ENCODE results near the gene LRP8.

The LRP8 gene

GRCh38 chr1:53321776-53322602 is 5.9 kb downstream of the LRP8 start:
- no peak for DNase-seq (ENCODE audit: low read depth)

- no peak for DNase-seq (ENCODE audit: low read depth)
These were observed 6.5 kb downstream of the LRP8 start for GRCh38 chr1:53321366-53321765.

- DNase-seq (ENCODE audit: low read depth), result no peak
These were observed 7.2 kb downstream of the LRP8 start for GRCh38 chr1:53320646-53321045.

- DNase-seq (ENCODE audit: low read depth), result no peak
These were observed 8.4 kb downstream of the LRP8 start for GRCh38 chr1:53319296-53320101.

DNA sequence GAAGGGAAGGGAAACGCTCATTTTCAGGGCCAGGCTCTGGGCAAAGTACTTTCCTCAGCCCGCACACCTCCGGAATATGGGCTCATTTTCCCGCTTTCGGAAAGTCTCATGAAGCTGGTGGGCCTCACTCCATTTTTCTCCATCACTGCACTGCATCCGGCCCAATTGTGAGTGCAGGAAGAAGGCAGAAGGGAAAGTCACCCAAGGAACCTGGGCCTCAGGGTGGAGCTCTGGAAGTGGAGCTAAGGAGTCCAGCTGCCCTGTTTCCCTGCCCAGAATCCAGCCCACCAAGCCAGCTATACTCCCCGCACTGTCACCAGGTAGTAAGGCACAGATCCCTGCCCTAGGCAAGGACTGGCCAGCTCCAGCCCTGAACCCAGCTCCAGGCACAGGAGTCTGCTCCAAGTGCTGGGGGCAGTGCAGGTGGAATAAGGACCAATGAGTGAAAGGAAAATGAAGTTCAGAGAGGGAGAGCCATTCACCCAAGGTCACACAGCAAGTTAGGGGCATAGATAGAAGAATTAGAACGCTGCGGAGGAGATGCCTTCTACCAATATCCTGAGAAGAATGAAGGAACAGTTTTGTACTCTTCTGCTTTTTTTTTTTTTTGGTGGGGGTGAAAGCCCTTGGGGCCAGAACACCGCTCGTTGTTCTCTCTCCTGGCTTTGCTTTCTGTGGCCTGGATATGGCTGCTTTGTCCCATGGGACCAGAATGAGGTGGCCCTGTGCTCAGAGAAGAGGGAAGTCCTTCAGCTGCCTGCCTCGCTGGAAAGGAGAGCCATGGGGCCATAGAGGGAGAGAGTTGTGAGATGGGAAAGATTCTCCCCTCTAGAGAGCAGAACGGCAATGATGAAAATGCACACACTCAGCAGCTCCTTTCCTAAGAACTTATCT is 10.0 kb downstream of the LRP8 start:
- DNase-seq (ENCODE audit: low read depth), result no peak

DNA sequence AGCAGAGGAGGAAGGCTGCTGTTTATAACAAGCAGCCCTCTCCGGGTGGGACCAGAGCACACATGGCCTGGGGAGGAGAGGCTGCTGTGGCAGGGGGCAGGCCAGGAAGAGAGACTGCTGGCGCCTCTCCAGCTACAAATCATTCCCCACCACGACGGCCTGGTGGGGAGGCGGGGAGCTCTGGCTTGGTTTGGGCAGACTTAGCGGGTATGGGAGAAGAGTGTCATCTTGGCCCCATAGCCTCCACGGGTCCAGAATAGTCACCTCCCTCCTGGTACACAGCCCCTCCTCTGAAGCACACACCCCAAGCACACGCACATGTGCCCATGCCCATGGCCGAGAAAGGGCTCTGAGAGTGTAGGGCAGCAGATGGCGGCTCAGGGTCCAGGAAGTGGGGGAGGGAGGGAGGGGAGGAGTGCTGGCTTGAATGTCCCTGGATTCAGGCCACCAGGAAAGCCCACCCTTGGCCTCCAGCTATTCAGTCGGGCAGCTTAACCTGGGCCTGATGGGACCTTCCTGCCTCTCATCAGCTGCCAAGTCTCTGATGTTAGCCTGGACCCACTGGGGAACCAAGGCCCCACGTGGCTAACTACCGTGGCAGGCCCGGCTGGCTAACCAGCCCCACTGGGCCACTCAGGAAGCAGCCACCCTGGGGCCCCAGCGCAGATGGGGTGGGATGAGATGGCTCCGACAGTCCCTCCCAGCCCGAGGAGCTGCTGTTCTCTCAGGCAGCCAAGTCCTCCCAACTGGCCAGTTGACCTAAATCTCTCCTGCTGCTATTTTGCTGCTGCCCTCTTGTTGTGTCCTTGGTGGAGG is 10.9 kb downstream of the LRP8 start:
- DNase-seq (ENCODE audit: low read depth), result no peak

DNA sequence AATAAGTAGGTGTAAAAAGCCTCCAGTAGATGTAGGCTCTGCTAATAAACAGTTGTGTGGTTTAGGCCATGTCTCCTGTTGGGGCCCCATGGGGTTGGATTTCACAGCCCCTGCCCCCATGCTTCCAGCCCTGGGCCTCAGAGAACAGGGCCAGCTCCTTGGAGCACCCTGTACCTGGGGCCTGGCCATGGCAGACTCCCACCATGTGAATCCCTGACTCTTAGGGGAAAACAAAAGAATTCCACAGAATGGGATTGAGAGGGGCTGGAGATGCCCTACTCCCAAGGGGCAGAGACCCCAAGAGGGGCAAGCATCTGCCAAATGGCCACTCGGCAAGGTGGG is 11.5 kb downstream of the LRP8 start:
- DNase-seq (ENCODE audit: low read depth), result no peak

GRCh38 chr1:53315456-53316423 is 12.1 kb downstream of the LRP8 start:
- DNase-seq (ENCODE audit: low read depth), result no peak

DNA sequence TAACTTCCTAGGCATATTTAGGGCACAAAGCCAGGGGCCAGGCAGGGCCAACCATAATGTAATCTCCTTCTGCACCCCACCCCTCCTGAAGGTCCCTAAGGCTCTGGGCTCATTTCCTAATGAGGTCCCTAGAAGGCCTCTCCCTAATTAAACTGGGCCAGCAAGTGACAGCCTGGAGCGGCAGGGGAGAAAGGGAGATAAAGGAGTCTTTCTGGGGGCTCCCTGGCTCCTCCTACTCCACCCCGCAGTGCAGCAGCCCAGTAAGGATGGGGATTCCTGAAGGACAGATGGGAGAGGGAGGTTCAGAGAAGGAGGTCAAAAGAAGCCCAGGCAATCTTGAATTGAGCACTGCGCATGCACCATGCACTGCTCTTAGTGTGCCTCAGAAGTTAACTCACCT is 12.8 kb downstream of the LRP8 start:
- no peak for DNase-seq (ENCODE audit: low read depth)

GRCh38 chr1:53314606-53315005 is 13.3 kb downstream of the LRP8 start:
- no peak for DNase-seq (ENCODE audit: low read depth)

GRCh38 chr1:53314096-53314495 is 13.8 kb downstream of the LRP8 start:
- DNase-seq (ENCODE audit: low read depth), result no peak

GRCh38 chr1:53313556-53313955 is 14.3 kb downstream of the LRP8 start:
- DNase-seq (ENCODE audit: low read depth), result no peak

DNA sequence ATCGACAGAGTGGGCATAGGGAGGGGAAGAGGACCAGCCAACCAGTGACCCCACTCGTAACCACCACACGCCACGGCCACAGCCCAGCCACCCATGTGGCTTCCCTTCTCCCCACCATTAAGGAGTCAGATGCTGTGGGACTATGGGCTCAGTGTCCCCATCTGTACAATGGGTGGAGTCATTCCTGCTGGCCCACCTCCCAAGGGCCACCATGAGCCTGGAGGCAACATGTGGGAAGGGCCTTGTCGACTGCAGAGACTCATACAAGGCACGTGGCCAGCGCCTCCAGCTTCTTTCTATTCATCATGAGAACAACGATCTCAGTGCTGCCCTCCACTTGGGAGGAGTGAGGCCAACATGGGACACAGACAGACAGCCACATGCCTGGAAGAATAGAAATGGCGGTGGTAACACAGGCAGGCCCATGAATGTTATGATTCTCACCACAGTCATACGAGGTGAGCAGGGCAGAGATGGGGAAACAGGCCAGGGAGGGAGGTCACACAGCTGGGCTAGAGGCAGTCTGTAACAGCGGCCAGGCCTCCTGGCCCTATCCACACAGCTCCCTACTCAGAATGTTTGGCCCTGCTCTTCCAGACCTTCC is 16.1 kb downstream of the LRP8 start:
- DNase-seq (ENCODE audit: low read depth), result no peak

DNA sequence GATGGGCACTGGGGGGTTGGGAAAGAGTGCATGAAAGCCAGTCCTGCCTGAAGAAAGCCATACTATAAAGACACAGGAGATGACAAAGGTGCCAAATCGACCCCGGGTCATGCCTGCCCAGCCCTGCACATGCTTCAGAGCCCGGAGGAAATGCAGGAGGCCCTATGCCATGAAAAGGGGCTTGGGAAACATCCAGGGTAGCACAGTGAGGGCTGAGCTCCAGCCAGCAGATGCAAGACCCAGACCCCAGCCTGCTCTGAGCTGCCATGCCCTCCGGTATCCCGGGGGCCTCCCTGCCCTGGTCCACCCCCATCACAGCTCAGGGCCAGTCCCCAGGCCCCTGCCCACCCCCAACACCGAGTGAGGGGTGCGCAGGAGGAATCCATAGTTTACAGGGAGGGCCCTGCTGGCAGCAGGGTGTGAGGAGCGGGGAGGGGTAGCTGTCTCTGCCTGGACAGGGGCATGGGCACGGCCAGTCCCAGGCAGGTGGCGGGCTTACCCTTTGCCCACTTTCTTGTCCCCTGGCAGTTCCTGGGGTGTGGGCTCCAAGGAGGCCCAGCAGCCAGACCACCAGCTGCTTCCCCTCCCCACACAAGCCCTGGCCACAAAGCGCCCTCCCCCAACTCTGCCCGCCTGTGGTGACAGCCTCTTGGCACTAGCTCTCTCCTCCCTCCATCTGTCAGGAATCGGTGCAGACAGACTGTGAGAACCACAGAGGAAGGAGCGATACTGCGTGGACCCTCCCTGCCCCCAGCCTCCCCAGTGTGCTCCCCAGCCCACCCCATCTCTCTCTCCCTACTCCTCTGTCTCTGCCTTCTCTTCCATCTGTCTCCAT is 16.8 kb downstream of the LRP8 start:
- no peak for DNase-seq (ENCODE audit: low read depth)

- no peak for DNase-seq (ENCODE audit: low read depth)
These were observed 18.1 kb downstream of the LRP8 start for GRCh38 chr1:53309802-53310201.

DNA sequence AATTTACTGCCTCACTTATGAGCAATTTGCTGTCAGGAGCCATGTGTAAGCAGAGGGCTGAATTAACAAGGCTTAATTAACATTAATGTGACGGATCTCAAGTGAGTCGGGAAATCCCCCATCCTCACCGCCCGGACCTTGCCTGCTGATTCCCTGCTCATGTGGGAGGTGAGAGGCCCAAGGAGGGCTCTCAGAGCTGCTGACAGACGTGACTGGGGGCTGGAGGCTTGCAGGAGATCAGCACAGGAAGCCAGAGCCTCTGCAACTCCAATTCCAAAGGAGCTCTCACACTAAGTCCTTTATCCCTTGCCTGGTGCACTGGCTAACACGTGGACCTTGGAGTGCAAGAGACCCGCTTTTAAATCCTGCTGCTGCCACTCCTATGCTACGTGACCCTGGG is 19.4 kb downstream of the LRP8 start:
- no peak for DNase-seq (ENCODE audit: low read depth)

GRCh38 chr1:53307037-53307436 is 20.8 kb downstream of the LRP8 start:
- no peak for DNase-seq (ENCODE audit: low read depth)

DNA sequence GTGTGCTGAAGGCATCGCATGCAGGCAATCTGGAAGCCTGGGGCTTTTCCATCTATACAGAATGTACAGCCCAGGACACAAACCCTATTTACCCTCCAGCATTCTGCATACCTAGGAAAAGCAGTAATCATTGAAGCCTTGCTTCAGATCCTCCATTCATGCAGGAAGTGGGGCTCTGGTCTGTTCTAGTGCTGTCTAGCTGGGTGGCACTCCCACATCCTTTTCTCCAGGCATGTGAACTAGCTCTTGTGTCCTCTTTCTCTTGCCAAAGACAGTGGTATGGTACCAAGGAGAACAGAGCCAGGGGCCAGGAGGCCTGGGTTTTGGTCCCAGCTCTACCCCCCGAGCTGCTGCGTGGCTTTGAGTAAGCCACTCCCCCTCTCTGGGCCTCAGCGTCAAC is 21.7 kb downstream of the LRP8 start:
- no peak for DNase-seq (ENCODE audit: low read depth)

DNA sequence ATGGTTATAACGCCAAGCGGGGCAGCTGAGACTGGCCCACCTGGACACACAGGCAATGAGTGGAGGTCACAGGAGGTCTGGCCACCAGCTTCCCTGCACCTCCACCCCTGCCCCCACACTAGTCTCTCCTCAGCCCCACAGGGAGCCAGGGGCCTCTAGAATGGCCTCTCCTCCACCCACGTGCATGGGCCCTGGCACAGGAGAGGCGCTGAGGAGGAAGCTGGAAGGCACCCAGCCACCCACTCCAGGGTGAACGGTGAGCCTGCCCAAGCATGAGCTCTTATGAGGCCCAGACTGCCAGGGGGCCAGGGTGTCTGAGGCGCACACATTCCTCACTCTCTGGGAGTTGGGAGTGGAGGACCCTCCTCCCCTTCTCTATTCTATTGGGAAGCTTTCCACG is 22.2 kb downstream of the LRP8 start:
- no peak for DNase-seq (ENCODE audit: low read depth)
